ENCODE results near the gene ACP5. TPM values are rescaled to one million over a fixed set of nuclear protein-coding genes. Genes with fewer than 3 reads are reported as not detected.
"Not testable (repeated sequence)": the region's sequence is repeated elsewhere in the genome, so short reads cannot be mapped to it uniquely, and the experiment has no call there.

The ACP5 gene
- total RNA-seq = 10 to 100 TPM; 22.6 to 26.8 TPM
- long read RNA-seq, transcript ACP5-201 (7 exons, 1,630 nt) = major isoform, 5 of 18 reads
- long read RNA-seq, partial matches to known transcripts = 4 of 18 reads
- long read RNA-seq, other reads (novel, unspliced or antisense) = 3 of 18 reads

DNA sequence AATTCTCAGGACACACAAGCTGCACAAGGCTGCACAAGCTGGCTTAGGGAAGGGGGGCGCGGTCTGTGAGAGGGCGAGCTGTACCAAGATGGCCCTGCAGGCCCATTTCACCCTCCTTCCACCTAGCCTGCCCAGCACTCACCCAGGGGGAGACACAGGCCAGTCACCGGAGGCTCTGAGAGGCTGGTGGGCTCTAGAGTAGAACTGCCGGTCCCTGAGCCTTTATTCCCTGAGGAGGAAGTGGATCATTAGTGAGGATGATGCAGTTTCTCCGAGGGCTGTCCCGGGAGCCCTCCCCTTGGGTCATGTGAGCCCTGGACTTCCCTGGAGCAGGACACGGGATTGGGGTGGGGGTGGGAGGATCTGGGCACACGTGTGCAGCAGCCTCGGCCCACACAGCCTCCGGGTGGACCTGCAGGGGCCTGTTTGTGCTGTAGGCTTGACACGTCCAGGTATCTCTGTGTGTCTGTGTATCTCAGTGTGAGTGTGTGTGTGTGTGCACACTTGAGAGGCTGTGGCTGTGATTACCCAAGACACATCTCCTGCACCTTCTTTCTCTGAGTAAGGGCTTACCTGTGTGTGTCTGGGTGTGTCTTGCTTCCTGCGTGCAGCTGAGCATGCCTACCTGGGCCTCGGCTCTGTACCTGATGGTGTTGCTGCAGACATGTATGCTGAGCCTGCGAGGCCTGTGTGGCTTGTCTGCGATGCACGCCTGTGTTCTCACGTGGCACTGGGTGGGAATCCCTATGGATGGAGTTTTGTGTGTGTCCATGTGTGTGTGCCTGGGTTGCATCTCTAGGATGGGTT, at the start of gene ACP5:
TSS of gene ACP5 (minus strand) at position 195 of the 807 bp plus-strand sequence. CDS start 328 bp downstream, outside the sequence.
- intact Hi-C loops (cut with DNase I, micrococcal nuclease) = no loop called here
- no peak for DNase-seq
- peak; percentile 15 for ATAC-seq

DNA sequence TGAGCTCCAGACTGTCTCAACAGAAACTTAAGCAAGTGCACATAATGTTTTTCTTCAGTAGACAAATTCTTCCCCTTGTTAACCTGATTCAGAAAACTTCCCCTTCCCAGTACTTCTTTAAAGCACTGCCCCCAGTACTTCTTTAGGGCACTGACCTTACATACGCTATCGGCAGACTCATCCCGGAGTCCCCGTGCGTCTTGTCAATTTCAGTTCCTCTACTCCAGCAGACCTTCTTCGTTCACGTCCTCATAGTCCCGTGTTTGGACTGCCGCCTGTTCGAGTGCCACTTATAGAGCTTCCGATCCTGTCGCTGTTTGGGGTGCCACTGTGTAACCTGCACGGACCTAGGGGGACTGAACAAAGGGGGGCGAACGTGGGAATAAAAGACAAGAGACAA, 48.8 kb upstream of the ACP5 start:
- intact Hi-C loops (cut with DNase I, micrococcal nuclease) = no loop called here
- ATAC-seq (no peak), DNase-seq (peak in 1 of 2 donors; percentile 14)

DNA sequence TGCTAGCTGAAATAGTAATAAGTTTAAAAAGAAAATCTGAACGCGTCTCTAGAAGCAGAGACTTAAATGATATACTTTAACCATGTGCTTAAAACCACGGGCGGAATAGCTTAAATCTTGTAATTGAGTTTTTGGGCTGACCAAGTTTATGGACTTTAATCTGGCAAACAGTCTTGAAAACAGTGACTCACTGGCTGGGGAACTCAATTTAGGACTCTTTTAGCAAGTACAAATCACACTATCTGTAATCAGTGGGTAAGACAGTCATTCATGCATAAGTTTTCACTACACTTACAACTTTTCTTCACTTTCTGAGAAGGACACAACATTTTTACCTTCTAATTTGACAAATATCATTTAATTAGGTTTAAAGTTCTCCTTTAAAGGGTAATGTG, 46.6 kb upstream of the ACP5 start:
- DNase-seq (no peak), ATAC-seq (peak; percentile 29)
- intact Hi-C loops (cut with DNase I, micrococcal nuclease) = no loop called here

GRCh38 chr19:11622401-11622800, 45.0 kb upstream of the ACP5 start:
- ATAC-seq; intact Hi-C loops (cut with DNase I, micrococcal nuclease); DNase-seq: not testable (repeated sequence)

- DNase-seq = no peak
- ATAC-seq = no peak
- intact Hi-C loops (cut with DNase I, micrococcal nuclease) = no loop called here
Observed at GRCh38 chr19:11620553-11620952, 43.1 kb upstream of the ACP5 start.

GRCh38 chr19:11617180-11618062, 40.0 kb upstream of the ACP5 start:
- intact Hi-C loops (cut with DNase I, micrococcal nuclease) = no loop called here
- DNase-seq (no peak), ATAC-seq (no peak)

- intact Hi-C loops (cut with DNase I, micrococcal nuclease) = no loop called here
- DNase-seq (no peak), ATAC-seq (no peak)
Observed at GRCh38 chr19:11612816-11613511, 35.5 kb upstream of the ACP5 start.

DNA sequence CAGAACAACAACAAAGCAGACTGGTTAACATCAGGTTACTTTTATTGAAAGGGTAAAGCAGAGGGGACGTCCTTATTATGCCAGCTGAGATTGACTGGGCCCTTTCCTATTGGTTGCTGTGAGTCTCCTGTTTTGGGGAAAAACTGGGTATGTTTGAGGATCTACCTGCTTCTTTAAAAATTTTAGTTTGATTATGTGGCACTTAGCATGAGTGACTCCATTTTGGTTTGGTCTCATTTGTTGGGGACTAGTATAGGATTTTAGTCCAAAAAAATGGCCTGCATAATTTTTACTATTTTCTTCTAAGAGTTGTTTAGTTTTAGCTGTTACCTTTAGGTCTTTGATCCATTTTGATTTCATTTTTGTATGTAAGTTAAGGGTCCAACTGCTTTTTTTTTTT, 34.3 kb upstream of the ACP5 start:
- DNase-seq = no peak
- no peak for ATAC-seq
- intact Hi-C loops (cut with DNase I, micrococcal nuclease) = no loop called here

DNA sequence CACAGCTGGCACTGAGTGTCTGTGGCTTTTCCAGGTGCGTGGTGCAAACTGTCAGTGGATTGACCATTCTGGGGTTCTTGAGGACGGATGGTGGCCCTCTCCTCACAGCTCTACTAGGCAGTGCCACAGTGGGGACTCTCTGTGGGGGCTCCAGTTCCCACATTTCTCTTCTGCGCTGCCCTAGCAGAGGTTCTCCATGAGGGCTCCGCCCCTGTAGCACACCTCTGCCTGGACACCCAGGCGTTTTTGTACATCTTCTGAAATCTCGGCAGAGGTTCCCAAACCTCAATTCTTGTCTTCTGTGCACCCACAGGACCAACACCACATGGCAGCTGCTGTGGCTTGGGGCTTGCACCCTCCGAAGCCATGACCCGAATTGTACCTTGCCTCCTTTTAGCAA, 29.0 kb upstream of the ACP5 start:
- no peak for DNase-seq
- no peak for ATAC-seq
- intact Hi-C loops (cut with DNase I, micrococcal nuclease) = no loop called here

GRCh38 chr19:11599704-11600103, 22.3 kb upstream of the ACP5 start:
- intact Hi-C loops (cut with DNase I, micrococcal nuclease); DNase-seq; ATAC-seq: not testable (repeated sequence)

DNA sequence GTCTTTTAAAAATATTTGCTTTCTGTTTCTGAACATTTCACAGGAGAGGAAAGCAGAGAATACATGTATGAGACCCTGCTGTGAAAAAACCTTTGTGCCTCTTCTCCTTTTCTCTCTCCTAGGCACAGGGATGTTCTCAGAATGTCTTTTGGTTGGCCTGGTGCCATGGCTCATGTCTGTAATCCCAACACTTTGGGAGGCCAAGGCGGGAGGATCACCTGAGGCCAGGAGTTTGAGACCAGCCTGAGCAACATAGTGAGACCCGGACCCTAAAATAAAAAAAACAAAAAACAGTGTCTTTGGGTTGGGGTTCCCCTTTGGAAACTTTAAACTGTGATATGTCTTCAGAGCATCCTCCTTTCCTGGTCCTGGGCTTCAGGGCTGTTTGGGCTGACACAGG, 21.3 kb upstream of the ACP5 start:
- ATAC-seq = no peak
- intact Hi-C loops (cut with DNase I, micrococcal nuclease) = no loop called here
- DNase-seq = no peak

DNA sequence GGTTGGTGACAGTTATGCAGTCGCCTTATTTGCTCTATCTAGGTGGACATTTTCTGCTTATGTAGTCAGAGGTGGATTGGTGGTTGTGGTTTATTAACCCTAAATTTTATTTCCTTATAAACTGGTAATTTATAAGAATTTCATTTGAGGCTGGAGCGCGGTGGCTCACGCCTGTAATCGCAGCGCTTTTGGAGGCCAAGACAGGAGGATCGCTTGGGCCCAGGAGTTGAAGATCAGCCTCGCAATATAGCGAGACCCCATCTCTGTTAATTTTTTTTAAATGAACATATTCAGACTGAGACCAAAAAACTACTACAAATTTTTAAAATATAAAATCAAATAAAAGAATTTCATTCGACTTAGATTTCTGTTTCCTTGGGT, 20.6 kb upstream of the ACP5 start:
- ATAC-seq (no peak), DNase-seq (no peak)
- intact Hi-C loops (cut with DNase I, micrococcal nuclease) = no loop called here

DNA sequence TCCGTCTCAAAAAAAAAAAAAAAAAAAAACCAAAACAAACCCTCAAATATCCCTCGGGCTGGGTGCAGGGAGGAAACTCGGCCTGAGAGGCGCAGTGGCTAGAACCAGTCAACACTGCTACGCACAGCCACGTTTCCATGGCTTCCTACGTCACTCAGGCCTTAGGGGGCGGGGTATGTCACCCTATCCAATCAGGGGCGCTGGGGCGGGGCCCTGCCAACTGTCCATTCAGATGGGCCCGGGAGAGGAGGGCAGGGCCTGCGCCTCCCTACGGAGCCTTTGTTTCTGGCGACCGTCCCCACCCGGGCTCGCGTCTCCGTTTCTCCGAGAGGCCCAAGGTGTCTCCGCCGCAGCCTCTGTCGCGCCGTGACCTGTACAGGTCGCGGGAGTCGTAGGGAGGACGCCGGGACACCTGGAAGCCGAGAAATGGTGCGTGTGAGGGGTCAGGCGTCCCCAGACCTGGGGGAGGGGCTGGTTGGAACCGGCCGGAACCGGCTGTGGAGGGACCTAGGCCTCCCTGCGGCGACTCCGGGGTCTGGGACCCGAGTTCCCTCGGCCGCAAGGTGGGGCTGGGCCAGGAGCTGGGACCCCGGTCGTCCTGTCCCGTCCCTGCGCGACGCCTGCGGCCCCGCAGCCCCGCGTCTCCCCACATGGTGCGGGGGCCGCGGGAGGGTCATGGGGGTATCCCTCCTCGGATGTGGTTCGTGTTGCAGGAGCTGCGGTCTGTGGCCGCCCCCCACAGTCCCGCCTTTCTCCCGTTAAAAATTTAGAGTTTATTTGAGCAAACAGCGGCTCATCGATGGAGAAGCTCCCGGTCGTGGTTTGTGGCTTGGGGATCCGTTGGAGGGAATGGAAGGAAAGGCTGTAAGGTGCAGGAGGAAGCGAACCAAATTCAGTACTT, 20.0 kb upstream of the ACP5 start, which contains the start of gene ZNF627:
TSS of gene ZNF627 (plus strand) at position 282 of the 901 bp plus-strand sequence. CDS start at position 427, 145 bp downstream.
- intact Hi-C loops (cut with DNase I, micrococcal nuclease) = no loop called here
- ATAC-seq (peak; percentile 99), DNase-seq (peak; percentile 100)

- intact Hi-C loops (cut with DNase I, micrococcal nuclease) = no loop called here
- ATAC-seq = no peak
- DNase-seq = no peak
Observed at GRCh38 chr19:11596156-11596555, 18.7 kb upstream of the ACP5 start.

DNA sequence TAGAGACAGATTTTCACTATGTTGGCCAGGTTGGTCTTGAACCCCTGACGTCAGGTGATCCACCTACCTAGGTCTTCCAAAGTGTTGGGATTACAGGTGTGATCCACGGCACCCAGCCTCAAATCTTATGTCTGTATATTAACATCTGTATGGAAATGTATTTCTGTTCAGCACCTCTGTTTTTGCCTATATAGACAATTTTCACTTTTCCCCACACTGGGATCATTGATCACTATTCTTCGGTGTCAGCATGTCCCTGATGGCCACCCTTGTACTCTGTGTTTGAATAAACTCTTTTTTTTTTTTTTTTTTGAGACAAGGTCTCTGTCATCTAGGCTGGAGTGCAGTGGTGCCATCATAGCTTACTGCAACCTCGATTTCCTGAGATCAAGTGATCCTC, 16.6 kb upstream of the ACP5 start:
- intact Hi-C loops (cut with DNase I, micrococcal nuclease) = no loop called here
- no peak for DNase-seq
- ATAC-seq = no peak

- DNase-seq (no peak), ATAC-seq (peak; percentile 58)
- intact Hi-C loops (cut with DNase I, micrococcal nuclease) = loop anchor here in 1 of 2 donors (10.0 kb wide), 1 partner anchor 93 kb away; no protein-coding TSS in a partner anchor
Observed at GRCh38 chr19:11587975-11588631, 10.7 kb upstream of the ACP5 start.

DNA sequence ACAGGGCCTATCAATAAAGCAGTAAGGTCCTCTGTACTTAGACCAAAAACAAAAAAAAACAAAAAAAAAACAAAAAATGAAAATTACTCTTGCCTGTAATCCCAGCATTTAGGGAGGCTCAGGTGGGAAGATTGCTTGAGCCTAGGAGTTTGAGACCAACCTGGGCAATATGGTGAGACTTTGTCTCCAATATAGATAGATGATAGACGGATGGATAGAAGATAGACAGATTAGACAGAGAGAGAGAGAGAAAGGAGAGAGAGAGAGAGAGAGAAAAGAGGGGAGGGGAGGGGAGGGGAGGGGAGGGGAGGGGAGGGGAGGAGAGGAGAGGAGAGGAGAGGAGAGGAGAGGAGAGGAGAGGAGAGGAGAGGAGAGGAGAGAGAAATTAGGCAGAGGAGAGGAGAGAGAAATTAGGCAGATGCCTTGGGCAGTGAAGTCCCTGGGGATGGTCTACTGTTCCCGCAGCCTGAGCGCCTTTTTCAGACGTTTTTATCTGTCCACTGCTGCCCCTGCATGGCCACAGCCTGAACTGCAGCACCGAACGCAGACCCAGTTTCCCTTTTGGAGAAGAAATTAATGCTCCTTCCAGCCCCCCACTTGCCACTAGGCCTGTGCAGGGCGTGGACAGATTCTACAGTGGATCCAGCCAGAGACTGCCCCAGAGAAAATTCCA, 10.0 kb upstream of the ACP5 start:
- peak; percentile 93 for ATAC-seq
- peak; percentile 62 to 81 for DNase-seq
- intact Hi-C loops (cut with DNase I, micrococcal nuclease) = loop anchor here in 1 of 2 donors (10.0 kb wide), 1 partner anchor 93 kb away; no protein-coding TSS in a partner anchor

All from left colon (tissue), 2 donors.